ENCODE measurements around the gene PGAP1.

PGAP1 gene, protein sequence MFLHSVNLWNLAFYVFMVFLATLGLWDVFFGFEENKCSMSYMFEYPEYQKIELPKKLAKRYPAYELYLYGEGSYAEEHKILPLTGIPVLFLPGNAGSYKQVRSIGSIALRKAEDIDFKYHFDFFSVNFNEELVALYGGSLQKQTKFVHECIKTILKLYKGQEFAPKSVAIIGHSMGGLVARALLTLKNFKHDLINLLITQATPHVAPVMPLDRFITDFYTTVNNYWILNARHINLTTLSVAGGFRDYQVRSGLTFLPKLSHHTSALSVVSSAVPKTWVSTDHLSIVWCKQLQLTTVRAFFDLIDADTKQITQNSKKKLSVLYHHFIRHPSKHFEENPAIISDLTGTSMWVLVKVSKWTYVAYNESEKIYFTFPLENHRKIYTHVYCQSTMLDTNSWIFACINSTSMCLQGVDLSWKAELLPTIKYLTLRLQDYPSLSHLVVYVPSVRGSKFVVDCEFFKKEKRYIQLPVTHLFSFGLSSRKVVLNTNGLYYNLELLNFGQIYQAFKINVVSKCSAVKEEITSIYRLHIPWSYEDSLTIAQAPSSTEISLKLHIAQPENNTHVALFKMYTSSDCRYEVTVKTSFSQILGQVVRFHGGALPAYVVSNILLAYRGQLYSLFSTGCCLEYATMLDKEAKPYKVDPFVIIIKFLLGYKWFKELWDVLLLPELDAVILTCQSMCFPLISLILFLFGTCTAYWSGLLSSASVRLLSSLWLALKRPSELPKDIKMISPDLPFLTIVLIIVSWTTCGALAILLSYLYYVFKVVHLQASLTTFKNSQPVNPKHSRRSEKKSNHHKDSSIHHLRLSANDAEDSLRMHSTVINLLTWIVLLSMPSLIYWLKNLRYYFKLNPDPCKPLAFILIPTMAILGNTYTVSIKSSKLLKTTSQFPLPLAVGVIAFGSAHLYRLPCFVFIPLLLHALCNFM

DNA sequence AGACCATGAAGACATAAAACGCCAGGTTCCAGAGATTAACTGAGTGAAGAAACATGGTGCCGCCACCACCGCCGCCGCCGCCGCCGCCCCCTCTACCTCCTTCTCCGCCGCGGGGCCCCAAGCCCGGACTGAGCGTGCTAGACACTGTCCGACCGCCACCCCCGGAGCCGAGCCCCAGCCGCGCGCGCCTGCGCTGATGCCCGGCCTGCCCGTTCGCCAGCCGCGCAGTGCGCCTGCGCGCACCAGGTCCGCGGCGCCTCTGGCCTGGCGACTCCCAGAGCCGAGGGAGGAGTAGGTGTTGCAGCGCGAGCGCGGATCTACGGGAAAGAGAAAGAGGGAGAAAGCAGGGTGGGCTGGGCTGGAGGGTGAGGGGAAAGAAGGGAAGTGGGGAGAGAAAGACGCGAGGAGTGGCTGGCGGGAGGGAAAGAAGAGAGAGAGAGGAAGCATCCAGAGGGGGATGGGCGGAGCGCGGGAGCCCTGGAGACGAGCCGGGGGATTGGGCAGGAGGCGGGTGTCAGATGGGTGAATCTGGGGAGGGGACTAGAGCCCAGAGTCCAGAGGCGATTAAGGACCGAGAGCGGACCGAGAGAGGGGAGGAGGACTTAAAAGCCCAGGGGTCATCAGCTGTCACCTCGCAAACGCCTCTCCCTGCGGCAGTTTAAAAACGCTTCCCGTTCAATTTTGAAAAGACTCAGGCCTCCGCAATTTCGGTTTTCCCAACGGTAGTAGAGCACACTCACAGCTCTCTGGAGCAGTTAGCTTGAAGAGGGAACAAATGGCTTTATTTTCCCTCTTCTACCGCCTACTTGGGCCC is at the start of gene PGAP1:
TSS of gene PGAP1 (minus strand) at position 146 of the 814 bp plus-strand sequence. CDS start at position 55, 91 bp downstream.
- DNase-seq (ENCODE audit: low spot score): peak; percentile 91

DNA sequence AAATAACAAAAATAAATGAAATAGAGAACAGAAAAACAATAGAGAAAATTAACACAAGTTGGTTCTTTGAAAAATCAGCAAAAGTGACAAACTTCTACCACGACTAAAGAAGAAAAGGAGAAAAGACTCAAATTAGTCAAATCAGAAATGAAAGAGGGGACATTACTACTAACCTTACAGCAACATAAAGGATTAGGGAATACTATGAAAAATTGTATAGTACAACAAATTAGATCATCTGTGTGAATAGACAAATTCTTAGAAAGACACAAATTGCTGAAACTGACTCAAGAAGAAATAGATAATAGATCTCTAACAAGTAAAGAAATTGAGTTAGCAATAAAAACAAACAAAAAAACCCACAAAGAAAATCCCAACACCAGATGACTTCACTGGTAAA is 48.5 kb upstream of the PGAP1 start:
- DNase-seq (ENCODE audit: low spot score): no peak

DNA sequence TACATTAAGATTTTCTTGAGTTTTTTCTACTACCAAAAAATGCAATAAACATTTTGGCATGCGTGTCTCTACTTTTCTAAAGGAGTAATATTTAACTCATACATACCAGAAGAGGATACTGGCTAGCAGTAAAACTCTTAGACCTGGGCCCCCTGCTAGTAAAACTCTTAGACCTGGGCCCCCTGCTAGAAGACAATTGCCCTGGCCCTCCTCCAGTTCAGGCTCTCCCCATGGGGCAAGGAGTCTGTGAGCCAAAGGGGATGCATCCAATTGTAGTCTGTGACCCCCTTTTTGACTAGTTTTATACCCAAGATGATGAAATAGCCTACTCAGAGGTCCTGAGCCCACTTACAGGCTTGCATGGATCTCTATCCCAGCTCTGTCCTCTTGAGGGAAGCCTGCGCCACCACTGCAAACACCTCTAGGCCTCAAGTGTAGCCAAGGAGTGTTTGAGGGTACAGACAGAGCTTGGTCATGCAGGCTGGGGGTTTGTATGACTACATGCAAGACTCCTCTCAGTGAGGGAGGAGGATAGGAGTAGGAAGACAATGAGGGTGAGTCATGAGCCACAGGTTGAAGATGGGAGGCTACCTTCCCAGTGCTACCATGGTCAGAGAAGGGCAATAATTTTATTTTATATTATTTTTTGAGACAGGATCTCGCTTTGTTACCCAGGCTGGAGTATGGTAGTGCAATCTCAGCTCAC is 45.2 kb upstream of the PGAP1 start:
- DNase-seq (ENCODE audit: low spot score): no peak

DNA sequence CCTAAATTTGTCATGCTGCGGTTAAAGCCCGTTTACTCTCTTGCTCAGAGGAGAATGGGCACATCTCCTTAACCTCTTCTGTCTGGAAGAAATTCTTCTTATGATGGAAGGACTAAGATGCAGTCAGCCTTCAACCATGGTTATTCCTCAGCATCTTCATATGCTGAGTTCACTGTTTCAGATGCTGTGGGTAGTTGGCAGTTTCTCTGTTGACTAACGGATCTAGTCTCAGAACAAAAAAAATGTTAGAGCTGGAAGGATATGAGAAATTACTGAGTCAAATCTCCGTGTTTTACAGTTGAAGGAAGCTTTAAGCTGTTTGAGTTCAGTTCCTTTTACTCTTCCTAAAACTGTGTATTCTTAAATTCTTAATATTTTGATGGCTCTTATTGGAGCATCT is 43.6 kb upstream of the PGAP1 start:
- no peak for DNase-seq (ENCODE audit: low spot score)

DNA sequence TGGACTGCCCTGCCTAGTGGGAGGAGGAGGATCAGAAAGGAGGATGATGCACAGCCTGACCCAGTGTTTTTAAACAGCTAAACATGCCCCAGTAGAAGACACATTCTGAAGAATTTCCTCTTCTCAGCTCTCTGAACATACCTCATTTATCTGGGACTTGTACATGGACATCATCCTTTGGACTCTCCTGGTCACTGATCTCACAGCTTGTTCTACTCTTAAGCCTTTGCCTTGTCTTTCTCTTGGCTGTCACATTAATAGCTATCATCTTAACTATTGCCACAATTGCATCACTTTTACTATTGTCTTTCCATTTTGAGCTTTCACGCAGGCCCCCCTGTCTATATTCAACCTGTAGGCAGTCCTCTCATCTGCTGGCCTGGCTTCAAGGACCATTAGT is 42.0 kb upstream of the PGAP1 start:
- no peak for DNase-seq (ENCODE audit: low spot score)

DNA sequence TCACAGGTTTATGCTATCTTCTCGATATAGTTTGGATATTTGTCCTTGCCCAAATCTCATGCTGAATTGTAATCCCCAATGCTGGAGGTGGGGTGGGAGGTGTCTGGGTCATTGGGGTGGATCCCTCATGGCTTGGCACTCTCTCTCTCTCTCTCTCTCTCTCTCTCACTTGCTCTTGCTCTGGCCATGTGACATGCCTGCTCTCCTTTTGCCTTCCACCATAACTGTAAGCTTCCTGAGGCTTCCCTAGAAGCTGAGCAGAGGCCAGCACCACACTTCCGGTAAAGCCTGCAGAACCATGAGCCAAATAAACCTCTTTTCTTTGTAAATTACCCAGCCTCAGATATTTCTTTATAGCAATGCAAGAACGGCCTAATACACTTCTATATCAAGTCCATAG is 41.3 kb upstream of the PGAP1 start:
- no peak for DNase-seq (ENCODE audit: low spot score)

DNA sequence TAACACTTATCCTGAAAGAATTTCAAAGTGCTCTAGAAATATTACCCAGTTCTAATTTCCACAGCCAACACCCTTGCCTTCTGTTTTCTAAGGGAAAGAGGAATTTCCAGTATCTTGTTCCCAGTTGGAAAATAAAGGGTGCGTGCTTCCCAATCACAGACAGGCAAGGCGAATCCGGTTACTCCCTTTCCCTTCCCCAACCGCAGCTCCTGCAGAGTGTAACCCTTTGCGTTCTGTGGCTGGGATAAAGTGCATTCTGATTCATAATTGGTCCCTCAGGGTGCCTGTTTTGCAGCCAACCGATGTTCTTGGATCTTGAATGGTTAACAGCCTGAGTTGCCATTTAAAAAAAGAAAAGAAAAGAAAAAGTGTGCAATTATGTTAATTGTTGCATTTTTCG is 40.6 kb upstream of the PGAP1 start:
- DNase-seq (ENCODE audit: low spot score): peak; percentile 51

DNA sequence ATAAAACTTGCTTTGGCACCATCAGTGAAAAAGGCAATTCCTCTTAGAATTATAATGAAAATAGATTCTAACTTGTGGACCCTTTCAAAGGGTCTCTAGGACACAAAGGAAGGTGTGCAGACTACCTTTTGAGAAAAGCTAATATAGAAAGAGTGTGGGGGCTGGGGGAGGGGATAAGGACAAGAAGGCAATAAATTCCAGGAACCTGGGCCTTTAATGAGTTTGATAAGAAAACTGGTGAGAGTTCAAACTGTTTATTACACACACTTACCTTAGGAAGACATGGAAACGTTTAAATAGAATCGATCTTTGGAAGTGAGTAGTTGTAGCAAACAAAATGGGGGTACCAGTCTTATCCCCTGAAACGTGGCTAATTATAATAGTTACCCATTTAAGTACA is 39.6 kb upstream of the PGAP1 start:
- DNase-seq (ENCODE audit: low spot score): peak; percentile 5

DNA sequence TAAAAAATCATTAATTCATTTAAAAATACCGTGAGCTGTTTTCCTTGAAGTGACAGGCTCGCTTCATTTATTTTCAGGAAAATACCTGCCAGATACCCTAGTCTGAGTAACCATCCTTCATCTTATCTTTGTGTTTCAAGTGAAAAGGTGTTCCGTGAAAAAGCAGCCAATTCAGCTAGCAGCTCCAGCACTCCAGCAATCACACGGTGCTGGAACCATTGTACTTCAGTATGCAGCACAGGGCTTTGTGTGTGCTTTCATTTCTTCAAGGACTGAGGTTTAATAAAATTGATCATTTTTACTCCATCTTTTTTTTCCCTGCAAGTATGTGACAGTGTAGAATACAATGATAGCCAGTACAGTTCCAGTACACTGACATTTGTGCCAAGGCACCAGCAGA is 39.1 kb upstream of the PGAP1 start:
- DNase-seq (ENCODE audit: low spot score): no peak

DNA sequence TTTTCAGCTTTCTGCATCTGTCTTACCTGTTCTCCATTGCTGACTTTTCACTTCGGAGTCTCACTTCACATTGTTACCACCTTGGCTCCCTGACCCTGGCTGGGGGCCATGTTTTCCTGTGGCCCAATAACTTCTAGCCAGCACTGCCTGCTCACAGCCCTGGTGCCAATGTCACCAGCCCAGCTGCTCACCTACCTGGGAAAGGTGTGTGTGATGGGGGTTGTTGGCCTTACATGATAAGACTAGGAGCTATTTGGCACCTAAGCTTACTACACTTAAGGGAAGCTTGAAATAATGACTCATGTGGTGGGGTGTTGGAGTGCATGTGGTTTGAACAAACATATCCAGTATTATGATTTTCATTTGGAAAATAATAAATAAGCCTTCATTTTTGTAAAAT is 37.5 kb upstream of the PGAP1 start:
- DNase-seq (ENCODE audit: low spot score): no peak

DNA sequence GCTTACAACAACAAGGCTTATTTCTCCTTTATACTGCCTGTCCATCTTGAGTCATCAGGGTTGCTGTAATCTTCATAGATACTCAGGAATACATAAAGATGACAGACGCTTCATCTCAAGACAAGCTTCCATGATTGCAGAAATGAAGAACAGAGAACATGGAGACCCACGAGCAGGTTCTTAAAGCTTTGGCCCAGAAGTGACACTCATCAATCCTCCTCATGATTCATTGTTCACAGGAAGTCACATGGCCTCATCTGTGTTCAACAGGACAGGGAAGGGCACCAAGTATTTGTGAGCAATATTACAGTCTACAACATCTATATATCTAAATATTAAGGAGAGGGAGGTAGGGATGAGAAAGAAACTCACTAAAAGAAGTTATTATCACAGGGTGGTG is 36.5 kb upstream of the PGAP1 start:
- no peak for DNase-seq (ENCODE audit: low spot score)

DNA sequence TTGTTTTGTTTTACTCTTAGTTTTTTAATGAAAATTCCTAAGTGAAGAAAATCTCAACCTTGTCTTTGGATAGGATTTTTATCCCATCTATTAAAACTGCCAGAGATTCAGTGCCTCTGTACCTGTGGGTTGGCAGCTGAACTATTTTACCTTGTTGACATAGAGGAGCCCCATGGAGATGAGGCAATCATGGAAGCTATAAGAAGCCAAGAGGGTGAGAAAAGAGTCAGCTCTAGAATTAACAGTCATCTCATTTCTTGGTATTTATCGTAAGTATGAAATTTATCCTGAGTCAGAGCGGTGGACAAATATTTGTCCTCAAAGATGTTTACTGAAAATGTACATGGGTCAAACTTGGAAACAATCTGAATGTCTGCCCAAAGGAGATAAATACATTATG is 35.8 kb upstream of the PGAP1 start:
- DNase-seq (ENCODE audit: low spot score): no peak

DNA sequence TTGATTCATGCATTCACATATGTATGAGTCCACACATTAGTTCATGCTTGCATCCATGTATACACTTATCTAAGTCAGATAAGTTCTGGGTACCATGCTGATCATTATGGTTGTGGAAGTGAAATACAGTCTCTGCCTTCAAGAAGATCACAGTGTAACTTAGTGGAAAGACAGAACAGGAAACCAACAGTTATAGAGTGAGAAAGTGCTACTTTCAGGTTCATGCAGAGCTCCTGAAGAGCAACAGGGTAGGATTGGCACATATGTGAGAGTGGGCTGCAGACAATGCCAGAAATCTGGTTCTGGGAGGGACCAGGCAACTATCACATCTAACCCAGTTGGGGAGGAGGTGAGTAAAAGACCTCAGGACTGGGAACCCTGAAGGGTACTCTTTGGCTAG is 35.4 kb upstream of the PGAP1 start:
- DNase-seq (ENCODE audit: low spot score): no peak

DNA sequence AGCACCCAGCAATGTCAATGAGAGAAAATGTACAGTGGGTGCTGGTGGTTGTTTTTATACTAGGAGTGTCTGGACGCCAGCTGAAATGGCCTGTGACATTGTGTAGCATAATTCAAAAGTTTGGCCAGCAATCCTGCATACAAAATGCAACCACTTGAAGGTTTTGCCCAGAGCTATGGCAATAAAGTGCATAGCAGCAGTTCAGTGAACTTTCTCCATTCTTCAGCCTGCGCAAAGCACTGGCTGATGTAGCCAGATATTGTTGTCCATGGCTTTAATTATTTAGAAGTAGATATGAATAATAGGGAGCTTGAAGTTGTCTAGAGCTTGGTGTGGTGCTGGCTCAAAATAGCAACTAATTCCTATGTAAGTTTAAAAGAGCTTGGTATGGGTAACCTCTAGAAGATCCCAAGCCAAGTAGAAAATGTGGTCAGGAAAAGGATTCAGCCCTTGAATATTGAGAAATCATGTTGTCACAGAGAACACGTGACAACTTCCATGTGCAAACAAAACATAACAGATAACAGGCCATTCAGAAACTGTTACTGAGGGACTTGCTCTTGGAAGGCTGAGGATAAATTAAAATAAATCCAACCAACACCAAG is 33.3 kb upstream of the PGAP1 start:
- no peak for DNase-seq (ENCODE audit: low spot score)

DNA sequence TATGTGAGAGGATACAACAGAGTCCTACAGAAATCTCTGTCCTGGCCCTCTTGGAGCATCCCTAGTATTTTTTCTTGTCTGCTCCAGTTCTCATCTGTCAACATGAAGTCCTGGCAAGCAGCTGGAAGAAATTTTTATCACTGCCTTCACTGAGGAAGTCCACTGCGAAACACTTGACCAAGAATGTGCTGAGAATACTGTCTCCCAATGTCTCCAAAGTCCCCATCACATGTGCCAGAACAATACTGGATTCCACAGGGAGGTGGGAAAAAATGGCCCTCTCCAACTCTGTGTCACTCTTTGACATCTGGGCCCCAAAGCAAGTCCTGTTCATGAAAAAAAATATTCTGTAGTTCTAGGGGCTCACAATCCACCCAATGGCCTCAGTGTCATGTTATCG is 32.8 kb upstream of the PGAP1 start:
- DNase-seq (ENCODE audit: low spot score): no peak

DNA sequence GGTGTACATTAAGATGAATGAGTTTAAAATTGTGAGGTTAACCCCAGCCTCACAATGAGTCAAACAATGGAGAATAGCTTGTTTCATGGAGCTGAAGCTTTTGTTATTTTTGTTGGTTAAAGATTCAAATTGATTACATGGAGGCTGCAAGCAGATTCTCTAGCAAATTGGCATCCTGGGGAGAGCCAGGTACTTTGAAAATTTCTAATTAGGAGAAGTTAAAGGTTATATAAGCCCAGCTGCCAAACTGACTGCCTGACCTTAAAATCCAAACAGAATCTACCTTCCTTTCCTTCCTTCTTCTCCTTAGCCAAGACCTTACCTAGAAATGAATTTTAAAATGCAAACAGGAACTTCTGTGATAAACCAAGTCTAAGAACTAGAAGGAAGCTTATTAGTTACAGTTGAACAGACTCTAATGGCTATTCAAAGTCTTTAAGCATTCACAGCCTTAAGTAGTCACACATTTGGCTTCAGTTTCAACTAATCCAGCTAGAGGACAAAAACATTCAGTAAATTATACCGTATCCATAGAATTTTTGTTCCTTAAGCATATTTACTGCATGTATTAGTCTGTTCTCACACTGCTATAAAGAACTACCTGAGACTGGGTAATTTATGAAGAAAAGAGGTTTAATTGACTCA is 31.5 kb upstream of the PGAP1 start:
- no peak for DNase-seq (ENCODE audit: low spot score)

DNA sequence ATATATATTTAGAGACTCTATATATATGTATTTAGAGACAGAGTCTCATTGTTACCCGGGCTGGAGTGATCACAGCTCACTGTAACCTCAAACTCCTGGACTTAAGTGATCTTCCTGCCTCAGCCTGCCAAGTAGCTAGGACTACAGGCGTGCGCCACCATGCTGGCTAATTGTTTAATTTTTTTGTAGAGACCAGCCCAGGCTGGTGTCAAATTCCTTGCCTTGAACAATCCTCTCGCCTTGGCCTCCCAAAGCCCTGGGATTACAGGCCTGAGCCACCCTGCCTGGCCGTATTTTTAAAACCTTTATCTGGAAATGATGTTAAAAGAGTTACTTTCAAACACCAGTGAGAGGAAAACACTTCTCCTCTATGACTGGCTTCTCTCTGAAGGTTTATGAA is 30.9 kb upstream of the PGAP1 start:
- DNase-seq (ENCODE audit: low spot score): no peak

DNA sequence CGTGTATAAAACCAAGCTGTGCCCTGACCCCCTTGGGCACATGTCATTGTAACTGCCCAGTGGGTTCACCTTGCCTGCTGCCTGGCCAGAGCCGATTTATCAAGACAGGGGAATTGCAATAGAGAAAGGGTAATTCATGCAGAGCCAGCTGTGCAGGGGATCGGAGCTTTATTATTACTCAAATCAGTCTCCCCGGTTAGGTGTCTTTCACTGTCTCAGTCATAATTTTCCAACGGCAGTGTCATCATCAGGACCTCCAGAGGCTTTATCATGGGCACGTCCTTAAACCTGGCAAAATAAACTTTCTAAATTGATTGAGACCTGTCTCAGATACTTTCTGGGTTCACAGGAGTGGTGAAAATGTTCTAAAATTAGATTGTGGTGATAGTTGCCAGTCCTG is 29.6 kb upstream of the PGAP1 start:
- no peak for DNase-seq (ENCODE audit: low spot score)

DNA sequence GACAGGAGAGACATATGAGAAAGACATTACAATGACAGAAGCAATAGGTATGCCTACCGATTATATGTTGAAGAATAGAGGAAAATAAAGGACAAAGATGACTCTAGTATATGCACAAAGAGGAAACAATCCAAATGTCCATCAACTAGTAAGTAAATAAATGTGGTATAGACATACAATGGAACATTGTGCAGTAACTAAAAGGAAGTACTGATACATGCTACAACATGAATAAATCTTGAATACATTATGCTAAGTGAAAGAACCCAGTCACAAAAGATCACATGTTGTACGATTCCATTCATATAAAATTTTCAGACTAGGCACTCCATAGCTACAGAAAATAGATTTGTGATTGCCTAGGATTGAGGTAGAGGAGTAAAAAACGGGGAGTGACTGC is 28.5 kb upstream of the PGAP1 start:
- DNase-seq (ENCODE audit: low spot score): no peak

DNA sequence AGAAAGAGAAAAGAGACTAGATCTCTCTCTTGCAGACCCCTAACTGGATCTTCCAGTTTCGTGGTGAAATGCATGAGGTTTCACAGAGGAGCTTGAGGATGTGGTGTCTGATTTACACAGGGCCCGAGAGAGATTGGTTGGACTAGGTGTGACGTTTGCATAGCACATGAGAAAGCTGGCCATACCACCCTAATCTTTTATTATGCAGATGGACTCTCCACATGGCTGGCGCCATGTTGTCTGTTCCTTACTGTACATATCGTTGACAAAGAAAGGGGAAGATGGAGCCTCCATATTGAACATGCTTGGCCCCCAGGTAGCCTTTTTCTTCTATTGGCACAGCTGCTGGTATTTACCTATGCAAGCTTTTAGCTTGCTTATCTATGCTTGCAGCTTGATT is 27.5 kb upstream of the PGAP1 start:
- DNase-seq (ENCODE audit: low spot score): no peak

DNA sequence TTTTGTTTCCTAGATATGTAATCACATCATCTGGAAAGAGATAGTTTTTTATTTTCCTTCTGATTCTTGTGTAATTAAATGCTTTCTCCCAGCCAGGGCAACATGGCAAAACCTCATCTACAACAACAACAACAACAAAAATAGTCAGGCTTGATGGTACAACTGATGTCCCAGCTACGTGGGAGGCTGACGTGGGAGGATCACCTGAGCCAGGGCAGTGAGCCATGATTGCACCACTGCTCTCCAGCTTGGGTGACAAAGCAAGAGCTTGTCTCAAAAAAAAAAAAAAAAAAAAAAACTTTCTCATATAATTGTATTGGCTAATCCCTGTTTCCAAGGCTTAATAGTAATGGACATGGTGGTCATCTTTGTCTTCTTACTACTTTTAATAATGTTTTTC is 26.4 kb upstream of the PGAP1 start:
- no peak for DNase-seq (ENCODE audit: low spot score)
